Endodermal cell (in vitro differentiated cells): ENCODE data around the gene ARHGAP26. TPM values are rescaled to one million over a fixed set of nuclear protein-coding genes. Genes with fewer than 3 reads are reported as not detected.
A peak's percentile ranks its signal among the peaks of the same experiment; 100 is the strongest.

Experiments
- DNase-seq: peaks from one replicate; pipeline ENCODE4 v3.0.0-alpha.2; 2017
- H3K27ac ChIP-seq: 2 replicates; pipeline ENCODE4 v1.5.1; 2013; ENCODE audit warnings: mild to moderate bottlenecking, low read depth, low read length, moderate library complexity
- H3K27me3 ChIP-seq: 2 replicates; pipeline ENCODE4 v1.6.1; 2013; ENCODE audit warnings: mild to moderate bottlenecking, low read length, moderate library complexity; ENCODE audit not compliant: insufficient read depth, control insufficient read depth, poor library complexity, severe bottlenecking
- H3K36me3 ChIP-seq: 2 replicates; pipeline ENCODE4 v1.7.0; 2013; ENCODE audit warnings: mild to moderate bottlenecking, low read length, moderate library complexity; ENCODE audit not compliant: control insufficient read depth, insufficient read depth
- H3K4me1 ChIP-seq: one replicate; pipeline ENCODE4 v1.7.0; 2013; ENCODE audit warnings: low read length; ENCODE audit not compliant: control insufficient read depth, insufficient read depth
- H3K4me3 ChIP-seq: 2 replicates; pipeline ENCODE4 v1.5.1; 2013; ENCODE audit warnings: mild to moderate bottlenecking, low read length, moderate library complexity
- H3K9ac ChIP-seq: 2 replicates; pipeline ENCODE4 v1.6.1; 2013; ENCODE audit warnings: mild to moderate bottlenecking, low read length, moderate library complexity; ENCODE audit not compliant: poor library complexity, severe bottlenecking; ENCODE audit errors: extremely low read depth
- H3K9me3 ChIP-seq: 2 replicates; pipeline ENCODE4 v1.6.1; 2013; ENCODE audit warnings: mild to moderate bottlenecking, low read length, moderate library complexity; ENCODE audit not compliant: control insufficient read depth
- H3K27ac Mint-ChIP-seq: 2 replicates; pipeline ENCODE4 v1.8.0; 2020; ENCODE audit warnings: mixed read lengths
- H3K27me3 Mint-ChIP-seq: 2 replicates; pipeline ENCODE4 v1.8.0; 2021; ENCODE audit warnings: mild to moderate bottlenecking, mixed read lengths; ENCODE audit not compliant: insufficient read depth
- H3K36me3 Mint-ChIP-seq: 2 replicates; pipeline ENCODE4 v1.8.0; 2020; ENCODE audit warnings: low read depth, mixed read lengths
- H3K4me1 Mint-ChIP-seq: 2 replicates; pipeline ENCODE4 v1.8.0; 2020; ENCODE audit warnings: mixed read lengths
- H3K4me3 Mint-ChIP-seq: 2 replicates; pipeline ENCODE4 v1.8.0; 2020; ENCODE audit warnings: mild to moderate bottlenecking, moderate library complexity, mixed read lengths
- H3K9me3 Mint-ChIP-seq: 2 replicates; pipeline ENCODE4 v1.8.0; 2020; ENCODE audit warnings: mild to moderate bottlenecking, mixed read lengths
- WGBS, 2 experiments: methylation state at CpG; one replicate each; pipeline versions ENCODE4 v1.1.5 to v1.1.7; 2013; ENCODE audit warnings: missing lambda C conversion rate in 2 of 2, mixed read lengths in 1 of 2; ENCODE audit not compliant: insufficient coverage in 1 of 2, insufficient read length in 1 of 2; 5-methylcytosine and 5-hydroxymethylcytosine counted together
- total RNA-seq, 2 donors: library from RNA; stranded (reverse); fragmentation: NEBNext Ultra II Directional in 1 of 2; extraction: Animal tissue kit (Norgen Biotek cat#: 25700) in 1 of 2; gene quantifications; 2 replicates in 1 of 2; 3 replicates in 1 of 2; pipeline ENCODE4 v1.2.1, GENCODE V29; 2021
- TF ChIP-seq, protein P1 (sequence below): fragments of 200-600 bp; sonication (generic); conservative IDR thresholded peaks from 2 replicates; pipeline ENCODE4 v1.5.0; 2021; ENCODE audit warnings: antibody characterized with exemption, mild to moderate bottlenecking

The ARHGAP26 gene
- total RNA-seq, 2 donors from 2014 or later, result 49.2 to 60.5 TPM

- Histone ChIP-seq H3K27ac (peak overlapping the region; percentile 26), H3K4me1 (peaks cover 14% of the 10 kb centered on the region), H3K27me3 (no peaks in the 10 kb centered on the region), H3K36me3 (no peaks in the 10 kb centered on the region), H3K4me3 (no peak overlapping the region), H3K9me3 (no peaks in the 10 kb centered on the region), H3K9ac (no peak overlapping the region)
- TF ChIP-seq, protein P1, sequence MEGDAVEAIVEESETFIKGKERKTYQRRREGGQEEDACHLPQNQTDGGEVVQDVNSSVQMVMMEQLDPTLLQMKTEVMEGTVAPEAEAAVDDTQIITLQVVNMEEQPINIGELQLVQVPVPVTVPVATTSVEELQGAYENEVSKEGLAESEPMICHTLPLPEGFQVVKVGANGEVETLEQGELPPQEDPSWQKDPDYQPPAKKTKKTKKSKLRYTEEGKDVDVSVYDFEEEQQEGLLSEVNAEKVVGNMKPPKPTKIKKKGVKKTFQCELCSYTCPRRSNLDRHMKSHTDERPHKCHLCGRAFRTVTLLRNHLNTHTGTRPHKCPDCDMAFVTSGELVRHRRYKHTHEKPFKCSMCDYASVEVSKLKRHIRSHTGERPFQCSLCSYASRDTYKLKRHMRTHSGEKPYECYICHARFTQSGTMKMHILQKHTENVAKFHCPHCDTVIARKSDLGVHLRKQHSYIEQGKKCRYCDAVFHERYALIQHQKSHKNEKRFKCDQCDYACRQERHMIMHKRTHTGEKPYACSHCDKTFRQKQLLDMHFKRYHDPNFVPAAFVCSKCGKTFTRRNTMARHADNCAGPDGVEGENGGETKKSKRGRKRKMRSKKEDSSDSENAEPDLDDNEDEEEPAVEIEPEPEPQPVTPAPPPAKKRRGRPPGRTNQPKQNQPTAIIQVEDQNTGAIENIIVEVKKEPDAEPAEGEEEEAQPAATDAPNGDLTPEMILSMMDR, result no peak
- peak; percentile 52 for DNase-seq
- Mint-ChIP-seq H3K4me3 (no peak overlapping the region), H3K36me3 (peaks cover 12% of the 10 kb centered on the region), H3K4me1 (peaks cover 31% of the 10 kb centered on the region), H3K9me3 (peaks cover 8% of the 10 kb centered on the region), H3K27ac (peak overlapping the region; percentile 32), H3K27me3 (no peaks in the 10 kb centered on the region)
- 73 to 76% methylated on average over 5 to 6 of the region's 6 CpGs for WGBS, 2 experiments
Observed at GRCh38 chr5:142981886-142982820, 212.0 kb downstream of the ARHGAP26 start.

GRCh38 chr5:142982821-142983200 is 212.6 kb downstream of the ARHGAP26 start:
- peaks cover 31% of the 10 kb centered on the region for H3K4me1 Mint-ChIP-seq

GRCh38 chr5:142984011-142984410 is 213.8 kb downstream of the ARHGAP26 start:
- Histone ChIP-seq H3K36me3 (no peaks in the 10 kb centered on the region), H3K27me3 (no peaks in the 10 kb centered on the region), H3K4me3 (no peak overlapping the region), H3K27ac (no peak overlapping the region), H3K9ac (no peak overlapping the region), H3K9me3 (no peaks in the 10 kb centered on the region), H3K4me1 (peaks cover 14% of the 10 kb centered on the region)
- H3K27ac Mint-ChIP-seq, result peak overlapping the region; percentile 62
- WGBS, 2 experiments, result 100% methylated on average over 1 of the region's 1 CpG; no CpG with 5 or more reads in 1 of the 2 experiments
- peaks cover 30% of the 10 kb centered on the region for H3K4me1 Mint-ChIP-seq
- no peaks in the 10 kb centered on the region for H3K27me3 Mint-ChIP-seq
- DNase-seq, result no peak
- TF ChIP-seq, protein P1, result no peak
- peaks cover 18% of the 10 kb centered on the region for H3K9me3 Mint-ChIP-seq
- H3K36me3 Mint-ChIP-seq, result peaks cover 20% of the 10 kb centered on the region
- no peak overlapping the region for H3K4me3 Mint-ChIP-seq

More at GRCh38 chr5:142982821-142983200, 212.6 kb downstream of the ARHGAP26 start:
- 90 to 93% methylated on average over 3 to 4 of the region's 4 CpGs for WGBS, 2 experiments
- peaks cover 12% of the 10 kb centered on the region for H3K36me3 Mint-ChIP-seq
- Histone ChIP-seq H3K4me3 (no peak overlapping the region), H3K9me3 (no peaks in the 10 kb centered on the region), H3K4me1 (peaks cover 14% of the 10 kb centered on the region), H3K36me3 (no peaks in the 10 kb centered on the region), H3K27me3 (no peaks in the 10 kb centered on the region), H3K27ac (peak overlapping the region; percentile 2), H3K9ac (no peak overlapping the region)
- peak; percentile 84 for DNase-seq
- no peak overlapping the region for H3K4me3 Mint-ChIP-seq
- peak overlapping the region; percentile 30 for H3K27ac Mint-ChIP-seq
- no peaks in the 10 kb centered on the region for H3K27me3 Mint-ChIP-seq
- H3K9me3 Mint-ChIP-seq, result peaks cover 10% of the 10 kb centered on the region
- TF ChIP-seq, protein P1, result peak; percentile 78
